ENCODE results near the gene TMTC1.

TMTC1 gene

GRCh38 chr12:29497588-29497987 lies 286.2 kb downstream of the TMTC1 start, which contains the start of gene OVCH1:
Gene OVCH1, minus strand, starts transcription at chr12:29497686. Its CDS starts 0 bp downstream, at chr12:29497686.
- no peaks in the 10 kb centered on the region for H3K79me2 ChIP-seq (ENCODE audit: low read length)
- H3K4me2 ChIP-seq (ENCODE audit: low read length): no peak within 1 kb of the TSS
- H4K20me1 ChIP-seq (ENCODE audit: insufficient read depth, low read length): no peaks in the 10 kb centered on the region
- no peaks in the 10 kb centered on the region for H3K27me3 ChIP-seq (ENCODE audit: low read depth, low read length)
- H3K36me3 ChIP-seq (replicated peaks; ENCODE audit: low read depth, low read length): no peaks in the 10 kb centered on the region
- no peak within 1 kb of the TSS for H3K9ac ChIP-seq (ENCODE audit: low read length)
- no peak for TF ChIP-seq EZH2phosphoT487 (IDR thresholded peaks at IDR 0.05; ENCODE audit: low read depth)
- TF ChIP-seq CTCF (IDR thresholded peaks at IDR 0.05; ENCODE audit: low read depth, low read length): no peak
- no peak within 1 kb of the TSS for H2AFZ ChIP-seq (ENCODE audit: low read depth, low read length)
- no peaks in the 10 kb centered on the region for H3K9me3 ChIP-seq (ENCODE audit: insufficient read depth, low read length)
- H3K4me1 ChIP-seq (ENCODE audit: low read length): no peaks in the 10 kb centered on the region
- no peak within 1 kb of the TSS for H3K27ac ChIP-seq (ENCODE audit: low read length)
- no peak within 1 kb of the TSS for H3K4me3 ChIP-seq (ENCODE audit: low read length)

GRCh38 chr12:29492891-29493290 lies 290.9 kb downstream of the TMTC1 start:
- no peak overlapping the region for H3K27ac ChIP-seq (ENCODE audit: low read length)
- no peaks in the 10 kb centered on the region for H3K79me2 ChIP-seq (ENCODE audit: low read length)
- no peaks in the 10 kb centered on the region for H4K20me1 ChIP-seq (ENCODE audit: insufficient read depth, low read length)
- no peak overlapping the region for H3K4me3 ChIP-seq (ENCODE audit: low read length)
- no peak overlapping the region for H3K9ac ChIP-seq (ENCODE audit: low read length)
- H3K4me2 ChIP-seq (ENCODE audit: low read length): no peak overlapping the region
- no peak overlapping the region for H2AFZ ChIP-seq (ENCODE audit: low read depth, low read length)
- TF ChIP-seq EZH2phosphoT487 (IDR thresholded peaks at IDR 0.05; ENCODE audit: low read depth) (no peak), CTCF (IDR thresholded peaks at IDR 0.05; ENCODE audit: low read depth, low read length) (no peak)
- no peaks in the 10 kb centered on the region for H3K4me1 ChIP-seq (ENCODE audit: low read length)
- peaks cover 3% of the 10 kb centered on the region; the same call in 1 of the 2 replicates for H3K27me3 ChIP-seq (ENCODE audit: low read depth, low read length)
- no peaks in the 10 kb centered on the region for H3K36me3 ChIP-seq (replicated peaks; ENCODE audit: low read depth, low read length)
- H3K9me3 ChIP-seq (ENCODE audit: insufficient read depth, low read length): no peaks in the 10 kb centered on the region

- TF ChIP-seq CTCF (IDR thresholded peaks at IDR 0.05; ENCODE audit: low read depth, low read length) (no peak), EZH2phosphoT487 (IDR thresholded peaks at IDR 0.05; ENCODE audit: low read depth) (no peak)
- Histone ChIP-seq H3K27me3 (ENCODE audit: low read depth, low read length) (peaks cover 3% of the 10 kb centered on the region; the same call in 1 of the 2 replicates), H3K36me3 (replicated peaks; ENCODE audit: low read depth, low read length) (no peaks in the 10 kb centered on the region), H4K20me1 (ENCODE audit: insufficient read depth, low read length) (no peaks in the 10 kb centered on the region), H3K9ac (ENCODE audit: low read length) (no peak overlapping the region), H3K9me3 (ENCODE audit: insufficient read depth, low read length) (no peaks in the 10 kb centered on the region), H3K4me2 (ENCODE audit: low read length) (no peak overlapping the region), H3K4me1 (ENCODE audit: low read length) (no peaks in the 10 kb centered on the region), H3K4me3 (ENCODE audit: low read length) (no peak overlapping the region), H3K79me2 (ENCODE audit: low read length) (no peaks in the 10 kb centered on the region), H2AFZ (ENCODE audit: low read depth, low read length) (no peak overlapping the region), H3K27ac (ENCODE audit: low read length) (no peak overlapping the region)
These were observed 296.8 kb downstream of the TMTC1 start for GRCh38 chr12:29486972-29487371.

- no peak for TF ChIP-seq CTCF (IDR thresholded peaks at IDR 0.05; ENCODE audit: low read depth, low read length)
- TF ChIP-seq EZH2phosphoT487 (IDR thresholded peaks at IDR 0.05; ENCODE audit: low read depth): no peak
- Histone ChIP-seq H3K9ac (ENCODE audit: low read length) (no peak overlapping the region), H3K27me3 (ENCODE audit: low read depth, low read length) (no peaks in the 10 kb centered on the region)
These were observed 320.5 kb downstream of the TMTC1 start for GRCh38 chr12:29463198-29463597.

More at GRCh38 chr12:29463198-29463597, 320.5 kb downstream of the TMTC1 start:
- no peak overlapping the region for H3K4me2 ChIP-seq (ENCODE audit: low read length)
- H3K79me2 ChIP-seq (ENCODE audit: low read length): no peaks in the 10 kb centered on the region
- H3K4me3 ChIP-seq (ENCODE audit: low read length): no peak overlapping the region
- no peak overlapping the region for H3K27ac ChIP-seq (ENCODE audit: low read length)
- H4K20me1 ChIP-seq (ENCODE audit: insufficient read depth, low read length): no peaks in the 10 kb centered on the region
- no peaks in the 10 kb centered on the region for H3K9me3 ChIP-seq (ENCODE audit: insufficient read depth, low read length)
- no peaks in the 10 kb centered on the region for H3K4me1 ChIP-seq (ENCODE audit: low read length)
- no peak overlapping the region for H2AFZ ChIP-seq (ENCODE audit: low read depth, low read length)
- no peaks in the 10 kb centered on the region for H3K36me3 ChIP-seq (replicated peaks; ENCODE audit: low read depth, low read length)

Data from OCI-LY3 (cell line).